ENCODE results near the gene RPRD1A.

Gene RPRD1A

GRCh38 chr18:36064027-36064808 is 3.1 kb downstream of the RPRD1A start:
- H3K9ac ChIP-seq (ENCODE audit: low read length in 2 of 2): no peak overlapping the region
- no peaks in the 10 kb centered on the region for H3K9me3 ChIP-seq (ENCODE audit: control insufficient read depth in 2 of 2, low read length in 2 of 2)
- H3K27ac ChIP-seq (ENCODE audit: low read length): no peak overlapping the region
- H3K4me3 ChIP-seq (ENCODE audit: low read length in 2 of 2): no peak overlapping the region
- H3K4me1 ChIP-seq (ENCODE audit: control insufficient read depth, insufficient read depth, low read length): no peaks in the 10 kb centered on the region
- H3K36me3 ChIP-seq (ENCODE audit: control insufficient read depth in 2 of 2, insufficient read depth in 2 of 2, low read length in 2 of 2): no peaks in the 10 kb centered on the region
- H3K27me3 ChIP-seq (ENCODE audit: control insufficient read depth in 1 of 2, insufficient read depth in 2 of 2, low read length in 2 of 2): no peaks in the 10 kb centered on the region

- Histone ChIP-seq H3K36me3 (ENCODE audit: control insufficient read depth in 2 of 2, insufficient read depth in 2 of 2, low read length in 2 of 2) (no peaks in the 10 kb centered on the region), H3K9me3 (ENCODE audit: control insufficient read depth in 2 of 2, low read length in 2 of 2) (no peaks in the 10 kb centered on the region), H3K9ac (ENCODE audit: low read length in 2 of 2) (no peak overlapping the region), H3K27me3 (ENCODE audit: control insufficient read depth in 1 of 2, insufficient read depth in 2 of 2, low read length in 2 of 2) (no peaks in the 10 kb centered on the region), H3K4me1 (ENCODE audit: control insufficient read depth, insufficient read depth, low read length) (no peaks in the 10 kb centered on the region), H3K4me3 (ENCODE audit: low read length in 2 of 2) (no peak overlapping the region), H3K27ac (ENCODE audit: low read length) (no peak overlapping the region)
Observed at GRCh38 chr18:36058674-36059073, 8.7 kb downstream of the RPRD1A start.

GRCh38 chr18:36051760-36052159 is 15.6 kb downstream of the RPRD1A start:
- Histone ChIP-seq H3K9ac (ENCODE audit: low read length in 2 of 2) (no peak overlapping the region), H3K4me3 (ENCODE audit: low read length in 2 of 2) (no peak overlapping the region), H3K36me3 (ENCODE audit: control insufficient read depth in 2 of 2, insufficient read depth in 2 of 2, low read length in 2 of 2) (no peaks in the 10 kb centered on the region), H3K4me1 (ENCODE audit: control insufficient read depth, insufficient read depth, low read length) (no peaks in the 10 kb centered on the region), H3K9me3 (ENCODE audit: control insufficient read depth in 2 of 2, low read length in 2 of 2) (peaks cover 0 to under 1% of the 10 kb centered on the region in 2 donors), H3K27ac (ENCODE audit: low read length) (no peak overlapping the region), H3K27me3 (ENCODE audit: control insufficient read depth in 1 of 2, insufficient read depth in 2 of 2, low read length in 2 of 2) (no peaks in the 10 kb centered on the region)

GRCh38 chr18:36050479-36050878 is 16.9 kb downstream of the RPRD1A start:
- no peaks in the 10 kb centered on the region for H3K4me1 ChIP-seq (ENCODE audit: control insufficient read depth, insufficient read depth, low read length)
- H3K27ac ChIP-seq (ENCODE audit: low read length): no peak overlapping the region
- H3K9me3 ChIP-seq (ENCODE audit: control insufficient read depth in 2 of 2, low read length in 2 of 2): peaks cover 0 to 4% of the 10 kb centered on the region in 2 donors
- no peak overlapping the region for H3K9ac ChIP-seq (ENCODE audit: low read length in 2 of 2)
- no peaks in the 10 kb centered on the region for H3K27me3 ChIP-seq (ENCODE audit: control insufficient read depth in 1 of 2, insufficient read depth in 2 of 2, low read length in 2 of 2)
- no peak overlapping the region for H3K4me3 ChIP-seq (ENCODE audit: low read length in 2 of 2)
- no peaks in the 10 kb centered on the region for H3K36me3 ChIP-seq (ENCODE audit: control insufficient read depth in 2 of 2, insufficient read depth in 2 of 2, low read length in 2 of 2)

GRCh38 chr18:36047521-36047920 is 19.8 kb downstream of the RPRD1A start:
- Histone ChIP-seq H3K27me3 (ENCODE audit: control insufficient read depth in 1 of 2, insufficient read depth in 2 of 2, low read length in 2 of 2) (no peaks in the 10 kb centered on the region), H3K4me3 (ENCODE audit: low read length in 2 of 2) (no peak overlapping the region), H3K36me3 (ENCODE audit: control insufficient read depth in 2 of 2, insufficient read depth in 2 of 2, low read length in 2 of 2) (no peaks in the 10 kb centered on the region), H3K27ac (ENCODE audit: low read length) (no peak overlapping the region), H3K9ac (ENCODE audit: low read length in 2 of 2) (no peak overlapping the region), H3K4me1 (ENCODE audit: control insufficient read depth, insufficient read depth, low read length) (no peaks in the 10 kb centered on the region), H3K9me3 (ENCODE audit: control insufficient read depth in 2 of 2, low read length in 2 of 2) (peaks cover 0 to 4% of the 10 kb centered on the region in 2 donors)

- Histone ChIP-seq H3K9ac (ENCODE audit: low read length in 2 of 2) (no peak overlapping the region), H3K27ac (ENCODE audit: low read length) (no peak overlapping the region), H3K9me3 (ENCODE audit: control insufficient read depth in 2 of 2, low read length in 2 of 2) (peaks cover 0 to 4% of the 10 kb centered on the region in 2 donors), H3K4me3 (ENCODE audit: low read length in 2 of 2) (no peak overlapping the region), H3K36me3 (ENCODE audit: control insufficient read depth in 2 of 2, insufficient read depth in 2 of 2, low read length in 2 of 2) (no peaks in the 10 kb centered on the region), H3K4me1 (ENCODE audit: control insufficient read depth, insufficient read depth, low read length) (no peaks in the 10 kb centered on the region), H3K27me3 (ENCODE audit: control insufficient read depth in 1 of 2, insufficient read depth in 2 of 2, low read length in 2 of 2) (no peaks in the 10 kb centered on the region)
Observed at GRCh38 chr18:36046898-36047297, 20.5 kb downstream of the RPRD1A start.

GRCh38 chr18:36045241-36045991 is 21.9 kb downstream of the RPRD1A start:
- no peaks in the 10 kb centered on the region for H3K36me3 ChIP-seq (ENCODE audit: control insufficient read depth in 2 of 2, insufficient read depth in 2 of 2, low read length in 2 of 2)
- no peak overlapping the region for H3K27ac ChIP-seq (ENCODE audit: low read length)
- H3K4me3 ChIP-seq (ENCODE audit: low read length in 2 of 2): no peak overlapping the region
- H3K9ac ChIP-seq (ENCODE audit: low read length in 2 of 2): no peak overlapping the region
- H3K27me3 ChIP-seq (ENCODE audit: control insufficient read depth in 1 of 2, insufficient read depth in 2 of 2, low read length in 2 of 2): no peaks in the 10 kb centered on the region
- peaks cover 3% of the 10 kb centered on the region for H3K4me1 ChIP-seq (ENCODE audit: control insufficient read depth, insufficient read depth, low read length)
- peaks cover 0 to 4% of the 10 kb centered on the region in 2 donors for H3K9me3 ChIP-seq (ENCODE audit: control insufficient read depth in 2 of 2, low read length in 2 of 2)

- Histone ChIP-seq H3K4me1 (ENCODE audit: control insufficient read depth, insufficient read depth, low read length) (peaks cover 3% of the 10 kb centered on the region), H3K4me3 (ENCODE audit: low read length in 2 of 2) (no peak overlapping the region), H3K36me3 (ENCODE audit: control insufficient read depth in 2 of 2, insufficient read depth in 2 of 2, low read length in 2 of 2) (no peaks in the 10 kb centered on the region), H3K9me3 (ENCODE audit: control insufficient read depth in 2 of 2, low read length in 2 of 2) (peaks cover 0 to 4% of the 10 kb centered on the region in 2 donors), H3K27ac (ENCODE audit: low read length) (no peak overlapping the region), H3K9ac (ENCODE audit: low read length in 2 of 2) (no peak overlapping the region), H3K27me3 (ENCODE audit: control insufficient read depth in 1 of 2, insufficient read depth in 2 of 2, low read length in 2 of 2) (no peaks in the 10 kb centered on the region)
Observed at GRCh38 chr18:36043153-36043552, 24.2 kb downstream of the RPRD1A start.

- peaks cover 3% of the 10 kb centered on the region for H3K4me1 ChIP-seq (ENCODE audit: control insufficient read depth, insufficient read depth, low read length)
- no peaks in the 10 kb centered on the region for H3K27me3 ChIP-seq (ENCODE audit: control insufficient read depth in 1 of 2, insufficient read depth in 2 of 2, low read length in 2 of 2)
- no peaks in the 10 kb centered on the region for H3K36me3 ChIP-seq (ENCODE audit: control insufficient read depth in 2 of 2, insufficient read depth in 2 of 2, low read length in 2 of 2)
- no peak overlapping the region for H3K9ac ChIP-seq (ENCODE audit: low read length in 2 of 2)
- no peaks in the 10 kb centered on the region for H3K9me3 ChIP-seq (ENCODE audit: control insufficient read depth in 2 of 2, low read length in 2 of 2)
- H3K27ac ChIP-seq (ENCODE audit: low read length): no peak overlapping the region
- no peak overlapping the region for H3K4me3 ChIP-seq (ENCODE audit: low read length in 2 of 2)
Observed at GRCh38 chr18:36041146-36041545, 26.2 kb downstream of the RPRD1A start.

GRCh38 chr18:36038102-36038663 is 29.2 kb downstream of the RPRD1A start:
- Histone ChIP-seq H3K4me3 (ENCODE audit: low read length in 2 of 2) (no peak overlapping the region), H3K4me1 (ENCODE audit: control insufficient read depth, insufficient read depth, low read length) (peaks cover 3% of the 10 kb centered on the region), H3K9ac (ENCODE audit: low read length in 2 of 2) (no peak overlapping the region), H3K36me3 (ENCODE audit: control insufficient read depth in 2 of 2, insufficient read depth in 2 of 2, low read length in 2 of 2) (no peaks in the 10 kb centered on the region), H3K9me3 (ENCODE audit: control insufficient read depth in 2 of 2, low read length in 2 of 2) (no peaks in the 10 kb centered on the region), H3K27ac (ENCODE audit: low read length) (no peak overlapping the region), H3K27me3 (ENCODE audit: control insufficient read depth in 1 of 2, insufficient read depth in 2 of 2, low read length in 2 of 2) (no peaks in the 10 kb centered on the region)
